Retinal pigment epithelial cell (primary cell): ENCODE measurements around the gene PTPRN2.

Experiments
- DNase-seq: peaks from one replicate; pipeline ENCODE4 v3.0.0-alpha.2; 2010; ENCODE audit warnings: low read depth
- H3K4me3 ChIP-seq: 2 replicates; pipeline ENCODE4 v1.5.1; 2011; ENCODE audit warnings: mild to moderate bottlenecking, low read length, control low read depth, moderate library complexity
- TF ChIP-seq, protein P1 (sequence below): conservative IDR thresholded peaks from 2 replicates; pipeline ENCODE4 v1.5.1; 2011; ENCODE audit warnings: low read depth, low read length, control low read depth, inconsistent platforms

Gene PTPRN2

DNA sequence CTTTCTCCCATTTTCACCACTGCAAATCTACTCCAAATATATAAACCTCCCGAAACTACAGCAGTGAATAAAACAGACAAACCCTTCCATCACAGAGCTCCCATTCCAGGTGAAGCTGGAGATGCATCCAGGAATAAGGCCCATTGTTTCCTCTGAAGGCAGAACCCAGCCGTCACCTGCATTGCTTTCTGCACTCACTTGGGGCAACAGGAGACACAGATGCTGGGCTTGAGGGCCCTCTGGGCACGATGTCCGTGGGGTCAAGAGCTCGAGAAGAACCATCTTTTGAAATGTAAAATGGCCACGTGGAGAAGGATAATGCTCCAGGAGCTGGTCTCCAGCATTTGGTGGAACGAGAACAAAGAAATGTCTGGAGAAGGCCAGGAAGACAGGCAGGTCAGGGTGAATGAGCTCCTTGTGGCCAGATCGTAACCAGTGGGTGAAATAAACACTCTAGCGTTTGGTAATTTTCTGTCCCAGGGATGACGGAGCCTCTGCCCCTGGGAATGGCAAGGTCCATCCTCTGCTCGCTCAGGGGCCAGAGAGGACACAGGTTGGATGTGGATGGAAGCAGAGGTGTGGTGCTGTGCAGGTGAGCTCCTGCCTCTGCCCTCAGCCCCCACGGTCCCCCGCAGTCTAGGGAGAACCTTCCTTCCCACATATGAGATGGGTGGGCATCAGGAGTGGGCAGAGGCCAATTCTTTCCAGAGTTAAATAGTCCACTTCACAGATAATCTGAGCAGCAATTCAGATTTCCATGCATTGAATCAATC, 694.7 kb downstream of the PTPRN2 start:
- no peak for DNase-seq
- TF ChIP-seq, protein P1, sequence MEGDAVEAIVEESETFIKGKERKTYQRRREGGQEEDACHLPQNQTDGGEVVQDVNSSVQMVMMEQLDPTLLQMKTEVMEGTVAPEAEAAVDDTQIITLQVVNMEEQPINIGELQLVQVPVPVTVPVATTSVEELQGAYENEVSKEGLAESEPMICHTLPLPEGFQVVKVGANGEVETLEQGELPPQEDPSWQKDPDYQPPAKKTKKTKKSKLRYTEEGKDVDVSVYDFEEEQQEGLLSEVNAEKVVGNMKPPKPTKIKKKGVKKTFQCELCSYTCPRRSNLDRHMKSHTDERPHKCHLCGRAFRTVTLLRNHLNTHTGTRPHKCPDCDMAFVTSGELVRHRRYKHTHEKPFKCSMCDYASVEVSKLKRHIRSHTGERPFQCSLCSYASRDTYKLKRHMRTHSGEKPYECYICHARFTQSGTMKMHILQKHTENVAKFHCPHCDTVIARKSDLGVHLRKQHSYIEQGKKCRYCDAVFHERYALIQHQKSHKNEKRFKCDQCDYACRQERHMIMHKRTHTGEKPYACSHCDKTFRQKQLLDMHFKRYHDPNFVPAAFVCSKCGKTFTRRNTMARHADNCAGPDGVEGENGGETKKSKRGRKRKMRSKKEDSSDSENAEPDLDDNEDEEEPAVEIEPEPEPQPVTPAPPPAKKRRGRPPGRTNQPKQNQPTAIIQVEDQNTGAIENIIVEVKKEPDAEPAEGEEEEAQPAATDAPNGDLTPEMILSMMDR: no peak
- no peak overlapping the region for H3K4me3 ChIP-seq

- TF ChIP-seq, protein P1: no peak
- DNase-seq: no peak
- H3K4me3 ChIP-seq: no peak overlapping the region
Observed at GRCh38 chr7:157890921-157891401, 696.7 kb downstream of the PTPRN2 start.

GRCh38 chr7:157889480-157889879, 698.1 kb downstream of the PTPRN2 start:
- TF ChIP-seq, protein P1: no peak
- DNase-seq: no peak

GRCh38 chr7:157888579-157888978, 699.0 kb downstream of the PTPRN2 start:
- no peak for DNase-seq
- TF ChIP-seq, protein P1: no peak
- H3K4me3 ChIP-seq: no peak overlapping the region

More at GRCh38 chr7:157889480-157889879, 698.1 kb downstream of the PTPRN2 start:
- no peak overlapping the region for H3K4me3 ChIP-seq

DNA sequence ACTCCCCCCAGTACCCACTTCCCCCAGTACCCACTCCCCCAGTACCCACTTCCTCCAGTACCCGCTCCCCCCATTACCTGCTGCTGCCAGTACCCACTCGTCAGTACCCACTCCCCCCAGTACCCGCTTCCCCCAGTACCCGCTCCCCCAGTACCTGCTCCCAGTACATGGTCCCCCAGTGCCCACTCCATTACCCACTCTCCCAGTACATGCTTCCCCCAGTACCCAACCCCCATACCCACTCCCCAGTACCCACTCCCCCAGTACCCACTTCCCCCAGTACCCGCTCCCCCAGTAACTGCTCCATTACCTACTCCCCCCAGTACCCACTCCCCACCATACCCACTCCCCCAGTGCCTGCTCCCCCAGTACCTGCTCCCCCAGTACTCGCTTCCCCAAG, 700.2 kb downstream of the PTPRN2 start:
- DNase-seq: no peak
- TF ChIP-seq, protein P1: no peak
- no peak overlapping the region for H3K4me3 ChIP-seq

- no peak for DNase-seq
- no peak overlapping the region for H3K4me3 ChIP-seq
- TF ChIP-seq, protein P1: no peak
Observed at GRCh38 chr7:157886711-157887110, 700.9 kb downstream of the PTPRN2 start.

GRCh38 chr7:157886266-157886665, 701.4 kb downstream of the PTPRN2 start:
- TF ChIP-seq, protein P1: no peak
- H3K4me3 ChIP-seq: no peak overlapping the region
- DNase-seq: no peak
